Nephron (organoid): ENCODE measurements around the gene WNT4.
A peak's percentile ranks its signal among the peaks of the same experiment; 100 is the strongest.

Experiments used
- H3K27ac Mint-ChIP-seq, 3 experiments: 2 replicates each; pipeline ENCODE4 v1.8.0; 2020; ENCODE audit warnings: mixed read lengths in 3 of 3, mild to moderate bottlenecking in 2 of 3, moderate library complexity in 1 of 3
- H3K27me3 Mint-ChIP-seq: 2 replicates; pipeline ENCODE4 v1.8.0; 2021; ENCODE audit warnings: low read depth, mild to moderate bottlenecking, moderate library complexity, mixed read lengths
- H3K36me3 Mint-ChIP-seq: 2 replicates; pipeline ENCODE4 v1.8.0; 2020; ENCODE audit warnings: low read depth, mixed read lengths
- H3K4me1 Mint-ChIP-seq: 2 replicates; pipeline ENCODE4 v1.8.0; 2020; ENCODE audit warnings: mixed read lengths
- H3K4me3 Mint-ChIP-seq, 3 experiments: 2 replicates each; pipeline ENCODE4 v1.8.0; 2020; ENCODE audit warnings: mild to moderate bottlenecking in 3 of 3, mixed read lengths in 3 of 3, moderate library complexity in 2 of 3
- H3K9me3 Mint-ChIP-seq: 2 replicates; pipeline ENCODE4 v1.8.0; 2020; ENCODE audit warnings: mixed read lengths
- CTCF ChIP-seq, 3 experiments: fragments of 200-600 bp; sonication (generic); IDR thresholded peaks; one replicate each; pipeline ENCODE4 v1.5.0; 2021; ENCODE audit warnings: antibody characterized with exemption in 3 of 3; ENCODE audit not compliant: unreplicated experiment in 3 of 3

Gene WNT4

GRCh38 chr1:22077728-22078127, 65.2 kb downstream of the WNT4 start:
- no peaks in the 10 kb centered on the region for H3K27me3 Mint-ChIP-seq
- no peak for TF ChIP-seq CTCF (IDR thresholded peaks at IDR 0.05; ENCODE audit: unreplicated experiment in 3 of 3)
- peak overlapping the region in 1 of 3 experiments; percentile 15 for H3K27ac Mint-ChIP-seq
- H3K4me1 Mint-ChIP-seq = peaks cover 46% of the 10 kb centered on the region
- no peaks in the 10 kb centered on the region for H3K9me3 Mint-ChIP-seq
- no peak overlapping the region for H3K4me3 Mint-ChIP-seq
- H3K36me3 Mint-ChIP-seq = peaks cover 48% of the 10 kb centered on the region

DNA sequence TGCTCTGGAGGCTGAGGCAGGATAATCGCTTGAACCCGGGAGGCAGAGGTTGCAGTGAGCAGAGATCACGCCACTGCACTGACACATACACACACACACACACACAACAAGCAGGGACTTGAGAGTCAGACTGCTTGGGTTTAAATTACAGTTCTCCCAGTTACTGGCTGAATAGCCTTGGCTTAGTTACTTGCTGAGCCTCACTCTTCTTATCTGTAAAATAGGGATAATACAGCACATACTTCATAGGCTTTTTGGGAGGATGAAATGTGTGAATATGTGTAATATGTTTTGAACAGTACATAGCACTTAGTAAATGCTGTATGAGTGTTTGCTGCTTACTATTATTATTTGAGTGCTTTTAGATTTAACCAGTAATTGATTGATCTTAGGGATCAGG, 66.6 kb downstream of the WNT4 start:
- peaks cover 46% of the 10 kb centered on the region for H3K4me1 Mint-ChIP-seq
- H3K27me3 Mint-ChIP-seq = no peaks in the 10 kb centered on the region
- H3K9me3 Mint-ChIP-seq = no peaks in the 10 kb centered on the region
- no peak for TF ChIP-seq CTCF (IDR thresholded peaks at IDR 0.05; ENCODE audit: unreplicated experiment in 3 of 3)
- H3K36me3 Mint-ChIP-seq = peaks cover 48% of the 10 kb centered on the region
- peak overlapping the region in 2 of 3 experiments; percentile 1 to 32 for H3K27ac Mint-ChIP-seq
- no peak overlapping the region for H3K4me3 Mint-ChIP-seq

DNA sequence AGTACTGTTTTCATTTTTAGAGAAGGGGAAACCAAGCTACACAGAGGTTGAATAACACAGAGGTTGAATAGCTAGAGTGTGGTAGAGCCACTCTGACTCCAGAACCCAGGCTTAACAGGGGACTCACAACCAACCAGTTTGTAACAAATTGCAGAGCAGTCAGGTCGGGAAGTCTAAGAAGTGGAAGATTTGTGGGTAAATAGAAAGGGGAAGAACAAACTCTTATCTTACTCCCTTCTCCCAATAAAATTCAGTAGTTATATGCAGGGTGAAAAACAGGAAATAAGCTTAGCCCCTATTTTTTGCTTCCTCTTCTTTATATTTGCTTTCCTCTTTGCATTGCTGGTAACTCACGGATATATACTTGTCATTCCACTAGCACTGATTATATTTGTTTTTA, 67.2 kb downstream of the WNT4 start:
- TF ChIP-seq CTCF (IDR thresholded peaks at IDR 0.05; ENCODE audit: unreplicated experiment in 3 of 3) = no peak

DNA sequence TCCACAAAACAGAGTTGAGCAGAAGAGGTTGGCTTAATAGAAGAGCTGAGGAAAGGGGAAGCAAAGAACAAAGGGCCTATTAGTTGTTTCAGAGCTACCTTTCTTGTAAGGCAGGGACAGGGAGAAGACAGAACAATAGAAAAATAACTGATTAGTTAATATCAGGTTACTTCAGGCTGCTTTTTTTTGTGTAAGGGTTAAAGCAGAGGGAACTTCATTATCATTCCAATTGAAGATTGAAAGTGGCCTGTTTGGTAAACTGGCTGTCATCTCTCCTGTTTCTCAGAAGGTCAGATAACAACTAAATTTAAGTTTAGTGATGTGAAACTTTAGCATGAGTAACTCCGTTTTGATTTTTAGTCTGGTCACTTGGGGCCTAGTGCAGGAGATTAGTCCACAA, 68.1 kb downstream of the WNT4 start:
- H3K9me3 Mint-ChIP-seq = no peaks in the 10 kb centered on the region
- H3K4me1 Mint-ChIP-seq = peaks cover 46% of the 10 kb centered on the region
- peak overlapping the region in 2 of 3 experiments; percentile 22 to 30 for H3K27ac Mint-ChIP-seq
- no peak overlapping the region for H3K4me3 Mint-ChIP-seq
- no peak for TF ChIP-seq CTCF (IDR thresholded peaks at IDR 0.05; ENCODE audit: unreplicated experiment in 3 of 3)
- H3K27me3 Mint-ChIP-seq = no peaks in the 10 kb centered on the region
- H3K36me3 Mint-ChIP-seq = peaks cover 50% of the 10 kb centered on the region

More for the DNA sequence above, 67.2 kb downstream of the WNT4 start:
- H3K4me3 Mint-ChIP-seq = no peak overlapping the region
- peak overlapping the region in 2 of 3 experiments; percentile 54 to 74 for H3K27ac Mint-ChIP-seq
- no peaks in the 10 kb centered on the region for H3K27me3 Mint-ChIP-seq
- H3K36me3 Mint-ChIP-seq = peaks cover 46% of the 10 kb centered on the region
- H3K4me1 Mint-ChIP-seq = peaks cover 46% of the 10 kb centered on the region
- H3K9me3 Mint-ChIP-seq = no peaks in the 10 kb centered on the region

DNA sequence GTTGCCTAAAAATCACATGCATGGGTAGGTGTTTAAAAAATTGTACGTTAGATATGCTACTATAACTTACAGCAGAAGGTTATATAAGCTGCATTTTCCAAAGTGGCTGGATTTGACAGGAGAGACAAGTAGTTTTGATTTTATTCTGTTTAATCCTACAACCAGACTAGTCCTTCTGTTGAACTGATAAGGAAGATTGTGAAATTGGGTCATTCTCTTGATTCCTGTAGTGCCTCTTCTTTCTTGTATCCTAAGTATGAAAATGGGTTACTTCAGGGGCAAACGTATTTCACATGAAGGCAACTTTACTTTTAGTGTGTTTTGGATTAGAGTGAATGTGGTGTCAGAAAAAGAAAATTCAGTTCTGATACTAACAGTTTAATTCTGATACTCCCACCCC, 71.4 kb downstream of the WNT4 start:
- Mint-ChIP-seq H3K9me3 (no peaks in the 10 kb centered on the region), H3K36me3 (peaks cover 43% of the 10 kb centered on the region), H3K4me1 (peaks cover 38% of the 10 kb centered on the region), H3K27me3 (no peaks in the 10 kb centered on the region), H3K4me3 (no peak overlapping the region), H3K27ac (no peak overlapping the region)
- TF ChIP-seq CTCF (IDR thresholded peaks at IDR 0.05; ENCODE audit: unreplicated experiment in 3 of 3) = no peak
